Measurements from ENCODE around the gene FARP2.

DNA sequence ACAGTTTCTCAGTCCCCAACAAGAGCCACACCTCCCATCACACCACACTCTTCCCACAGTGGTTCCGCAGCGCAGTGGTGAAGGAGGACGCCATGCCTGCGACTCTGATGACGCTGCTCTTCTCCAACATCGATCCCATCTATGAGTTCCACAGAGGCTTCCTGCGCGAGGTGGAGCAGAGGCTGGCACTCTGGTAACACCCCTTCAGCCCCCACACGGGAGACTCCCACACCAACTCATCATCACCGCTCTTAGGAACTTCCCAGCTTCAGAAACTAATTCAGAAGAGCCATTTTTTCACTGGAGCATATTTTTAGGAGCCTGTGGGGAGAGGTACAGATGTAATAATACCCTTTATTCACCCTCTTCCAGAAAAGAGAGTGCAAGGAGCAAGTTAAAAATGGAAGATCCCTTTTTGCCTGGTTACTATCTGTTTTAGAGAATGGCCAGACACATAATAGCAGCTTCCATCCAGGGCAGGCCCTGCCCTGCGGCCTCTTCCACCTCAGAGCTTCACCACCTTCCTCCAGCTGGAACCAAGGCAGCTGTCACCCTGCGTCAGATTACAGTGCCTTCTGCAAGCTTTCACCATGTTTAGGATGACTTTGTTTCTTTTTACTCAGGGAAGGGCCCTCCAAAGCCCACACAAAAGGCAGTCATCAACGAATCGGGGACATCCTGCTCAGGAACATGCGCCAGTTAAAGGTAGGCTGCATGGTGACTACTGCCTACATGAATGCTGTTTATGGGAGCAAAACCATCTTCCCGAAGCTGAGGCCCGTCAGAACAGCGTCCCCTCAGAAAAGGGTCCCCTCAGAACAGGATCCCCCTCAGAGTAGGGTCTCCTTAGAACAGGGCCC is 107.4 kb downstream of the FARP2 start:
- TF ChIP-seq, protein P1, sequence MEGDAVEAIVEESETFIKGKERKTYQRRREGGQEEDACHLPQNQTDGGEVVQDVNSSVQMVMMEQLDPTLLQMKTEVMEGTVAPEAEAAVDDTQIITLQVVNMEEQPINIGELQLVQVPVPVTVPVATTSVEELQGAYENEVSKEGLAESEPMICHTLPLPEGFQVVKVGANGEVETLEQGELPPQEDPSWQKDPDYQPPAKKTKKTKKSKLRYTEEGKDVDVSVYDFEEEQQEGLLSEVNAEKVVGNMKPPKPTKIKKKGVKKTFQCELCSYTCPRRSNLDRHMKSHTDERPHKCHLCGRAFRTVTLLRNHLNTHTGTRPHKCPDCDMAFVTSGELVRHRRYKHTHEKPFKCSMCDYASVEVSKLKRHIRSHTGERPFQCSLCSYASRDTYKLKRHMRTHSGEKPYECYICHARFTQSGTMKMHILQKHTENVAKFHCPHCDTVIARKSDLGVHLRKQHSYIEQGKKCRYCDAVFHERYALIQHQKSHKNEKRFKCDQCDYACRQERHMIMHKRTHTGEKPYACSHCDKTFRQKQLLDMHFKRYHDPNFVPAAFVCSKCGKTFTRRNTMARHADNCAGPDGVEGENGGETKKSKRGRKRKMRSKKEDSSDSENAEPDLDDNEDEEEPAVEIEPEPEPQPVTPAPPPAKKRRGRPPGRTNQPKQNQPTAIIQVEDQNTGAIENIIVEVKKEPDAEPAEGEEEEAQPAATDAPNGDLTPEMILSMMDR (IDR thresholded peaks at IDR 0.05), result no peak
- TF ChIP-seq POLR2A (IDR thresholded peaks at IDR 0.05), result no peak

Measured in lower leg skin (tissue), 3 donors.